Activated B cell treated with CpG ODN at 0.5 μM for 24 hours (primary cell): ENCODE data around the gene TCERG1L. TPM values are rescaled to one million over a fixed set of nuclear protein-coding genes. Genes with fewer than 3 reads are reported as not detected.

ENCODE experiments used
- ATAC-seq: fragments of 200-7000 bp; cut with Tn5 transposase; one replicate; pipeline ENCODE4 v1.10.0; 2021; ENCODE audit warnings: low read depth, mild to moderate bottlenecking, moderate library complexity
- CTCF ChIA-PET: fragments of 350-600 bp; sonication (Branson Sonifier 250); formaldehyde crosslinking; loops from one replicate; lab custom pipeline; 2021; ENCODE audit warnings: antibody characterized with exemption; lab: Charles Lee
- POLR2A ChIA-PET: fragments of 350-600 bp; sonication (Branson Sonifier 250); formaldehyde crosslinking; loops from one replicate; lab custom pipeline; 2021; ENCODE audit warnings: antibody characterized with exemption; lab: Charles Lee
- DNase-seq: peaks from one replicate; pipeline ENCODE4 v3.0.0; 2022
- H3K27ac Mint-ChIP-seq: one replicate; pipeline ENCODE4 v1.8.0; 2020; ENCODE audit warnings: mixed read lengths
- H3K27me3 Mint-ChIP-seq: one replicate; pipeline ENCODE4 v1.8.0; 2021; ENCODE audit warnings: mixed read lengths
- H3K36me3 Mint-ChIP-seq: one replicate; pipeline ENCODE4 v1.8.0; 2021; ENCODE audit warnings: low read depth, mixed read lengths
- H3K4me1 Mint-ChIP-seq: one replicate; pipeline ENCODE4 v1.8.0; 2021; ENCODE audit warnings: mixed read lengths
- H3K4me3 Mint-ChIP-seq: one replicate; pipeline ENCODE4 v1.8.0; 2020; ENCODE audit warnings: mild to moderate bottlenecking, mixed read lengths
- H3K9me3 Mint-ChIP-seq: one replicate; pipeline ENCODE4 v1.8.0; 2020; ENCODE audit warnings: mixed read lengths
- intact Hi-C: fragments of 100-400 bp; cut with micrococcal nuclease; formaldehyde crosslinking; loops from one replicate; pipeline ENCODE4 v1.15.1; 2024
- total RNA-seq: library from RNA; stranded (reverse); gene quantifications from 2 replicates; pipeline ENCODE4 v1.2.3, GENCODE V29; 2022
- TF ChIP-seq, protein P1 (sequence below): fragments of 200-600 bp; IDR thresholded peaks from one replicate; pipeline ENCODE4 v1.8.0; 2022; ENCODE audit warnings: antibody characterized with exemption, mild to moderate bottlenecking

TCERG1L gene
- total RNA-seq, 1 donor from 2014 or later, result not detected

DNA sequence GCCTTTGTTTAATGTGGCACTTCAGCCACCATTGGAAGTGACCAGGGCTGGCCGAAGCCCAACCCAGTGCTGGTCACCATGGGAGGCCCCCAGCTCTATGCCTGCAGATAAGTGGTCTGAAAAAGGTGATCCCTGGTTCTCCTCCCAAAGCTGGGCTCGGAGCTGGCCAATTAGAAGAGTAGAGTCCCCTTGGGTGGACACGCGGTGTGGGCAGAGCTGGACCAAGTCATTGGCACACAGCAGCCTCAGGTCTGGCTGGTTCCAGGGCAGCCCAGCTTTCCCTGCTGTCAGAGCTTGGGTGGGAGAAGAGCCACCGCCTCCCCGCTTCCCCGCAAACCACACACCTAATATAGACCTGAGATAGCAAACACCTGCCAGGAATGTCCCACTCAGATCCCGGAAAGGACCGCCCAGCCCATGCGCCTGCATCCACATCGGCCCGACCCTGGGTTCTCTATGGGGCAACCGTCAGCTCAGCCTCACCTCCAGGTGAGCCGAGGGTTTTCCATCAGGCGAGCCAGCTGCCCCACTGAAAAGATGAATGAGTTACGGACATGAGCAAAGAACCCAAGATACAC is 84.3 kb downstream of the TCERG1L start:
- TF ChIP-seq, protein P1, sequence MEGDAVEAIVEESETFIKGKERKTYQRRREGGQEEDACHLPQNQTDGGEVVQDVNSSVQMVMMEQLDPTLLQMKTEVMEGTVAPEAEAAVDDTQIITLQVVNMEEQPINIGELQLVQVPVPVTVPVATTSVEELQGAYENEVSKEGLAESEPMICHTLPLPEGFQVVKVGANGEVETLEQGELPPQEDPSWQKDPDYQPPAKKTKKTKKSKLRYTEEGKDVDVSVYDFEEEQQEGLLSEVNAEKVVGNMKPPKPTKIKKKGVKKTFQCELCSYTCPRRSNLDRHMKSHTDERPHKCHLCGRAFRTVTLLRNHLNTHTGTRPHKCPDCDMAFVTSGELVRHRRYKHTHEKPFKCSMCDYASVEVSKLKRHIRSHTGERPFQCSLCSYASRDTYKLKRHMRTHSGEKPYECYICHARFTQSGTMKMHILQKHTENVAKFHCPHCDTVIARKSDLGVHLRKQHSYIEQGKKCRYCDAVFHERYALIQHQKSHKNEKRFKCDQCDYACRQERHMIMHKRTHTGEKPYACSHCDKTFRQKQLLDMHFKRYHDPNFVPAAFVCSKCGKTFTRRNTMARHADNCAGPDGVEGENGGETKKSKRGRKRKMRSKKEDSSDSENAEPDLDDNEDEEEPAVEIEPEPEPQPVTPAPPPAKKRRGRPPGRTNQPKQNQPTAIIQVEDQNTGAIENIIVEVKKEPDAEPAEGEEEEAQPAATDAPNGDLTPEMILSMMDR, result no peak
- intact Hi-C loops, result no loop called here
- no peak overlapping the region for H3K27ac Mint-ChIP-seq
- ATAC-seq, result no peak
- H3K27me3 Mint-ChIP-seq, result no peaks in the 10 kb centered on the region
- no peaks in the 10 kb centered on the region for H3K4me1 Mint-ChIP-seq
- no peak for DNase-seq
- CTCF ChIA-PET, result no interaction called here
- H3K36me3 Mint-ChIP-seq, result no peaks in the 10 kb centered on the region
- no peak overlapping the region for H3K4me3 Mint-ChIP-seq
- POLR2A ChIA-PET, result no interaction called here
- H3K9me3 Mint-ChIP-seq, result no peaks in the 10 kb centered on the region

GRCh38 chr10:131226446-131227162 is 84.9 kb downstream of the TCERG1L start:
- intact Hi-C loops, result no loop called here
- POLR2A ChIA-PET, result no interaction called here
- no peak overlapping the region for H3K27ac Mint-ChIP-seq
- no peaks in the 10 kb centered on the region for H3K9me3 Mint-ChIP-seq
- H3K4me1 Mint-ChIP-seq, result no peaks in the 10 kb centered on the region
- DNase-seq, result no peak
- no peak for ATAC-seq
- no peaks in the 10 kb centered on the region for H3K27me3 Mint-ChIP-seq
- H3K4me3 Mint-ChIP-seq, result no peak overlapping the region
- no peaks in the 10 kb centered on the region for H3K36me3 Mint-ChIP-seq
- CTCF ChIA-PET, result no interaction called here
- TF ChIP-seq, protein P1, result no peak

DNA sequence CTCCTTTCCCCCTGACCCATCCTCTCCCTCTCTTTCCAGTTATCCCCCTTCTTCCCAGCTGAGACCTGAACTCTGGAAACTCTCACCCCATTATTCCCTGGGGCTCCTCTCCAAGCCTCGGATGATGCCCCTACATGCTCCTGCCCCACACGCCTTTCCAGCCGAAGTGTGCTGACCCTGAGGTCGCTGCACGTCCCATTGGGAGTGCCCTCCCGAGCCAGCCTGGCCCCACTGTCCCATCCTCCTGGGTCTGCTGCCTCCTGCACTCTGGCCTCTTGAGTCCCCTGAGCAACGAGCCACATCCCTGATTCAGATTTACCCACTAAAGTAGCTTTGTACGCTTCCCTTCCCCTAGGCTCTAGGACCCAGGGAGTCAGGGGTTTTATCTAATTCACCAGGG is 87.4 kb downstream of the TCERG1L start:
- Mint-ChIP-seq H3K27ac (no peak overlapping the region), H3K36me3 (no peaks in the 10 kb centered on the region), H3K4me3 (no peak overlapping the region), H3K27me3 (no peaks in the 10 kb centered on the region), H3K9me3 (no peaks in the 10 kb centered on the region), H3K4me1 (no peaks in the 10 kb centered on the region)
- TF ChIP-seq, protein P1, result no peak
- CTCF ChIA-PET, result no interaction called here
- ATAC-seq (no peak), DNase-seq (no peak)
- intact Hi-C loops, result no loop called here
- POLR2A ChIA-PET, result no interaction called here

GRCh38 chr10:131223422-131223821 is 88.1 kb downstream of the TCERG1L start:
- no peak for ATAC-seq

DNA sequence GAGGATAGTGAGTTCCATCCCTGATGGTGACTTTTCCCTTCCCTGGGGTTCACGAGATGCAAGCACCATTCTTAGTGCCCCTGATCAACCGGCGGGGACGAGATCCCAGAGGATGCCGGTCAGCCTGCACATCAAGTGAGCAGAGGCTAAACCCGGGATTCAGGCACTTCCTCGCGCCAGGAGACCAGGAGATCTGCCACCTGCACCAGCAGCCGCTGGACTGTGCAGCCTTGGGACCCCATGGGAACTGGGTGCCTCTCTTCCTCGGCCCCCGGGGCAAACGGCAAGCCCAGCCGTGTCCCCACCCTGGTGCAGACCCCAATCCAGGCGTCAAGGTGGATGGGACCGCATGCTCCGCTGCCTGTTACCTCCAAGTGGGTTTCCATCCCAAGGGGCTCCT is 88.5 kb downstream of the TCERG1L start:
- no peaks in the 10 kb centered on the region for H3K4me1 Mint-ChIP-seq
- H3K27me3 Mint-ChIP-seq, result no peaks in the 10 kb centered on the region
- H3K4me3 Mint-ChIP-seq, result no peak overlapping the region
- no peak overlapping the region for H3K27ac Mint-ChIP-seq
- no peaks in the 10 kb centered on the region for H3K36me3 Mint-ChIP-seq
- DNase-seq, result no peak
- POLR2A ChIA-PET, result no interaction called here
- no peak for ATAC-seq
- intact Hi-C loops, result no loop called here
- CTCF ChIA-PET, result no interaction called here
- TF ChIP-seq, protein P1, result no peak
- no peaks in the 10 kb centered on the region for H3K9me3 Mint-ChIP-seq

More at GRCh38 chr10:131223422-131223821, 88.1 kb downstream of the TCERG1L start:
- DNase-seq, result no peak
- intact Hi-C loops, result no loop called here
- ChIA-PET CTCF (no interaction called here), POLR2A (no interaction called here)
- Mint-ChIP-seq H3K27me3 (no peaks in the 10 kb centered on the region), H3K27ac (no peak overlapping the region), H3K4me3 (no peak overlapping the region), H3K4me1 (no peaks in the 10 kb centered on the region), H3K9me3 (no peaks in the 10 kb centered on the region), H3K36me3 (no peaks in the 10 kb centered on the region)
- TF ChIP-seq, protein P1, result no peak
